ENCODE measurements around the gene CRABP2.
A peak's percentile ranks its signal among the peaks of the same experiment; 100 is the strongest.

CRABP2 gene

GRCh38 chr1:156741481-156741983 is 36.1 kb upstream of the CRABP2 start:
- DNase-seq: no peak

GRCh38 chr1:156740741-156741480 is 35.5 kb upstream of the CRABP2 start, which contains the start of gene MRPL24:
MRPL24 (minus strand) TSS chr1:156741088; CDS start chr1:156738704, 2,384 bp downstream.
- DNase-seq: peak; percentile 99 to 100

GRCh38 chr1:156740237-156740740 is 34.9 kb upstream of the CRABP2 start:
- DNase-seq: no peak

GRCh38 chr1:156738916-156739315 is 33.5 kb upstream of the CRABP2 start:
- no peak for DNase-seq

DNA sequence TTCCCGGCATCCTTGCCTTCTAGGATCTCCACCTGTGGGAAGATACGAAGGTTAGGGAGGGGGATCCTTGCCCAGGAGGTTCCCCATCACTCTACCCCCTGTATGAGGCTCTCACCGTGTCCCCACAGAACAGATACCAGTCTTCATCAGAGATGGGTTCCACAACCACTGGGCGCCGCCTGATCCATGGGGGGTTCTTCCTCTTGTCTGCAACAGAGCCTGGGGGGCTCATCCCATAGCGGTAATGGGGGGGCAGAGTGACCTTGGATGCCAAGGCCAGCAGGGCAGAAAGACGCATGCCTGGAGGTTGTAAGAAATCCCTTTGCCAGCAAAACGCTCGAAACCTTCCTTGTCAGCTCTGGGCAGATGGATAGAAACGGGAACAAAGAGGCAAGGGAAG is 33.0 kb upstream of the CRABP2 start:
- no peak for DNase-seq

- no peak for DNase-seq
Observed at GRCh38 chr1:156733989-156734584, 28.7 kb upstream of the CRABP2 start.

DNA sequence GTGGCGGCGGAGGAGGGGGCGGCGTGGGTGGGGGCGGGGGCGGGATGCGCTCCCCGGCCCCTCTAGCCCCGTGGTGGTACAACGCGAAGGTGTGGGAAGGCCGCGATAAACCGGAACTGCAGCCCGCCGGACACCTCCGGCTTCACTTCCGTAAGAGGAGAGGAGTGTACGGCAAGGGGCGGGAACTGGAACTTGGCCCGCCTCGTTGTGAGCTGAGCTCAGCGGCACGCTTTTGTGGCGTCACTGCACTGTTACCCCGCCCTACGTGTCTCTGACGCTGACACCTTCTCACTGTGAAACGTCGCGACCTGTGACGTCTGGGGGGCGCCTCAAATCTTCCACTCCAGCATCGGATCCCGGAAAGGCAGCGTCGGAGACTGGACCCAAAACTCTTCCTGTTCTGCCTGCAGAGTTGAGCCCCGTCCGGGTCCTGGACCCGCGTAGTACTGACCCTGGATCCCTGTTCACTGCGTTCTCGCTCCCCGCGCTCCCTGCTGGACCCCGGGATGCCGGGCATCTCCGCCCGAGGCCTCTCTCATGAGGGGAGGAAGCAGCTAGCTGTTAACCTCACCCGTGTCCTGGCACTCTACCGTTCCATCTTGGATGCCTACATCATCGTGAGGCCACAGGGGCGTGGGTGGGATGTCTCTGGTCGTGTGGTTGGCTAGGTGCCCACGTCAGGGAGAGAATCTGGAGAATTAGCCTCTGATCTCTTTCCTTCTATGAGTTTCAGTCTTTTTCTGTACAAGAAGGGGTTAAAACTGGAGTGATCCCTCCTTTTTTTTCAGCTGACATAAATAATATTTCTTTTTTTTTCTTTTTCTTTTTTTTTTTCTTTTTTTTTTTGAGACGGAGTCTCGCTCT is 23.4 kb upstream of the CRABP2 start, which contains the start of gene ISG20L2:
Gene ISG20L2 (minus strand): TSS at position 168 of the 864 bp plus-strand sequence. CDS start 1,114 bp downstream, outside the sequence.
- DNase-seq: peak; percentile 97

DNA sequence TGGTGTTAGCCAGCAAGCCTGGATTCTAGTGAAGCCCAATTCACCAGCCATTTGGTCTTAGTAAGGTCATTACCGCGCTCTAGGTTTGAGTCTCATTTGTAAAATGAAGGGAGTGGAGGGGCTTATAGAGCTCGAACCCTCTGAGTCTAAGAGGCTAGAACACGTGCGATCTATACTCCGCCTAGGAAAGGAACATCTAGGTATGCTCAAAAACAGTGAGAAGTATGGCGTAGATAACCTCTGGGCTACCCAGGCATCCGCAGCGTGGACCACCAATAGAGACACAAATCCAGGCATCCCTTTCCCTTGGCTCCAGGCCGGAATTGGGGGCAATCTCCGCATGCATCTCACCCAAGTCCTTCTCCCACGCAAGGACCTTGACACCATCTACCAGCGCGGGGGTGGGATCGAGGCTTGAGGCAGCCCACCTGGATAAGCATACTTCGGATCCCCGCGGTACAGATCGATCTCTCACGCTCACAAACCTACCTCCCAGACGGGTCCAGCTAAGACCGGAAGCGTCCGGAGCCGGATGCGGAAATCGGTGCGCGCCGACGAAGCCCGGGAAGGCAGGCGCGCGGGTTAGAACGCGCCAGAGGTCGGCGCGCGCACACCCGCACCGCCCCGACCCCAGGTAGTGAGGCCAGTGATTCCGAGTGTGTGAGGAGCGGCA is 22.7 kb upstream of the CRABP2 start, which contains the start of gene METTL25B:
Gene METTL25B (plus strand): TSS at position 544 of the 673 bp plus-strand sequence. CDS start 636 bp downstream, outside the sequence.
- peak in 1 of 2 donors; percentile 82 for DNase-seq

GRCh38 chr1:156727492-156727891 is 22.1 kb upstream of the CRABP2 start:
- no peak for DNase-seq

GRCh38 chr1:156726549-156727226 is 21.3 kb upstream of the CRABP2 start:
- DNase-seq: peak; percentile 43 to 66

DNA sequence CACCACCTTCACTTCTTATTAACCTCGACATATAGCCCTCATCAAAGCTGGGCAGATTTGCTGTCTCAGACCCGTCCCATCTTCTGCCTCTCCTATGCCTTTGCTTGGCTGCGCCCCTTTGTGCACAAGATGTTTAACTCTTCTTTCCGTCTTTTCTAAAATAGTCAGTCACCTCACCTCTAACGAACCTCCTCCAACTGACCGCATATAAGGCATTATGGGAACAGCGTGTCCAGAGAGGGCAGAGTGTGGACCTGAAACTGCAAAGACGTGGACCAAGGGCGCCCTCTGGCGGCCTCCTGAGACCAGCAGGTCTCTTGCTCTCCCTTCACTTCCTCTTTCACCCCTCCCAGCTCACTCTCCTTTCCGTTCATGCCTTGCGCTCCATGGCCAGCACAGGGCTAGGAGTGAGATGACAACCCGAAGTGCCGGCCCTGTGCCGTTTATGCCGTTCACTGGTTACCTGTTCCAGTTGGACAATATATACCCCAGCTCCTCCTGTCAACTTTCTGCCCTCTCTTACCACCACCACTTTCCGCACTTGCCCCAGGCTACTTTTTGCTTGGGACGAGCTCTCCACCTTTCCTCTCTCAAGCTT is 20.4 kb upstream of the CRABP2 start:
- peak; percentile 82 to 84 for DNase-seq

GRCh38 chr1:156721535-156721934 is 16.2 kb upstream of the CRABP2 start:
- no peak for DNase-seq

GRCh38 chr1:156721131-156721530 is 15.7 kb upstream of the CRABP2 start:
- DNase-seq: no peak

- no peak for DNase-seq
Observed at GRCh38 chr1:156717351-156717750, 12.0 kb upstream of the CRABP2 start.

DNA sequence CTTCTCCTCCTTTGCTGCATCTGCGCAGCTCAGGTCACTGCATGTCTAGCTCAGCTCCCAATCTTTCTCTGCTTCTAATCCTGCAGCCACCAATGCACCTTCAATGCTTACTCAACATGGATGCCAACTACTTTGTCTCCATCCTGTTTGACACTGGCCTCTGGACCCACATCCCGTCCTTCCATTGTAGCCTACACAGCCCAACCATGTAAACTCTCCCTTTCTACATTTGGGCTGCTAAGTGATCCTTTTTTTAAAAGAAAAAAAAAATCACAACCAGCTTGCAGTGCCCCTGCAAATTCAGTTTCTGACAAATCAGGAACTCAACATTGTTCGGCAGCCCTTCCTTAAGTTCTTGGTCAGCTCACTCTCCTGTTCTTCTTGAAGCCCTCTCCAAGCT is 9.4 kb upstream of the CRABP2 start:
- no peak for DNase-seq

- no peak for DNase-seq
Observed at GRCh38 chr1:156712626-156713025, 7.2 kb upstream of the CRABP2 start.

- DNase-seq: no peak
Observed at GRCh38 chr1:156711011-156711817, 5.8 kb upstream of the CRABP2 start.

DNA sequence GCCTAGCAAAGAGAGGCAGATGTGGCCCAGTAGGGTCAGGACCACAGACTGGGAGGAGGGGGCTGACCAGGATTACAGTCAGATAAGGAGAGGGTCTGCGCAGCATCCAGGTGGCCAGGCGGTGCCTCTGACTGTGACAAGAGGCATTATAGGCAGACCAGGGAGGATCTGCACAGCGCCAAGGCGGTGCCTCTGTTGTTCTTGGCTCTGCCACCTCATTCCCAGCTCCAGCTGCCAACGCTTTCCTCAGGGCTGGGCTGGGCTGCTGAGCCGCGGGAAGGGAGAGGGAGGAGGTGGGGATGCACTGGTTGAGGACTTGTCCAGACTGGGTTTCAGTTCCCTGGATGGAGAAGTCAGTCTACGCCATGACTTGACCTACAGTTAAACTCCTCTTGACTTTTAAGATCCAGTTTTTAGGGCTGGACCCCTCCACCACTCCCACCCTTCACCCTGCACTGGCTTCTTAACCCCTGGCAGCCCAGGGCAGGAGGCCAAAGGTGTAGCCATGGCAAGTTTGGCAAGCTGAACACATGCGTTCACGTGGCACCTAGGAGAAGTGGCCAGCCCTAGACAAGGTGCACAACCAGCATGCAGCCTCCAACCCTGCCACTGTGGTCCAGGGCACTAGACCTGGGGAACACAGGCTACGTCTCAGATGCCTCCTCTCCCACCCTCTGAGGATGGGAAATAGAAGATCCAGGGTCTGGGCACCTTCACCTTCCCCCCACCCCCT is 4.5 kb upstream of the CRABP2 start:
- no peak for DNase-seq

DNA sequence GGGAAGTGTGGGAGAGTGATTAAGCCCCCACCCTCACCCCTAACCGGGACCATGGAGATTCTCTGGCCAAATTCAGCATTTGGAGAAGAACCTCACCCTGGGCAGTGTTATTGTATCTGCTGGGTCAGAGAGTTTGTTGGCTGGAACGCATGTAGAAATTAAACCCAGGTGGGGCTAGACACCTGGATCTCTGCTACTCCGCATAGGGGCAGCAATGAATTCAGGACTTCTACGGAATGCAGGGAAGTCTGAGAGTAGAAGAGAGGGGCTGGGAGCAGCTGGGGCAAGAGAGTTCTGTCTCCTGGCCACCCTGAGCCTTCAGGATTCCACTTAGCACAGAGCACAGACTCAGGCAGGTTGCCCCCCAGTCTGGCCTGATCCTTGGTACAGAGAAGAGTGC is 3.6 kb upstream of the CRABP2 start:
- DNase-seq: no peak

Measured in CD4-positive, alpha-beta T cell treated with Interferon alpha-2 for 1 hour (primary cell).